GM18868 (cell line): Measurements from ENCODE around the gene DUSP9.

Source experiments
- ATAC-seq: cut with Tn5 transposase; IDR thresholded peaks from one replicate; pipeline ENCODE4 v1.9.1; 2021; ENCODE audit warnings: mild to moderate bottlenecking, moderate library complexity; ENCODE audit not compliant: unreplicated experiment

Gene DUSP9

GRCh38 chrX:153621949-153622598 is 24.9 kb upstream of the DUSP9 start:
- ATAC-seq, result no peak

- no peak for ATAC-seq
Observed at GRCh38 chrX:153622661-153623309, 24.2 kb upstream of the DUSP9 start.

- ATAC-seq, result no peak
Observed at GRCh38 chrX:153623310-153624029, 23.5 kb upstream of the DUSP9 start.

GRCh38 chrX:153624196-153625091 is 22.6 kb upstream of the DUSP9 start:
- no peak for ATAC-seq

- ATAC-seq, result no peak
Observed at GRCh38 chrX:153625271-153626024, 21.6 kb upstream of the DUSP9 start.

- ATAC-seq, result no peak
Observed at GRCh38 chrX:153626025-153626633, 20.9 kb upstream of the DUSP9 start.

GRCh38 chrX:153626863-153627674 is 19.9 kb upstream of the DUSP9 start:
- ATAC-seq, result no peak

GRCh38 chrX:153627675-153628111 is 19.3 kb upstream of the DUSP9 start:
- ATAC-seq, result no peak

GRCh38 chrX:153628129-153628528 is 18.9 kb upstream of the DUSP9 start:
- no peak for ATAC-seq

GRCh38 chrX:153628665-153629064 is 18.3 kb upstream of the DUSP9 start:
- ATAC-seq, result no peak

GRCh38 chrX:153631346-153631745 is 15.7 kb upstream of the DUSP9 start:
- ATAC-seq, result no peak

GRCh38 chrX:153631907-153632594 is 15.0 kb upstream of the DUSP9 start:
- ATAC-seq, result no peak

- no peak for ATAC-seq
Observed at GRCh38 chrX:153632595-153632946, 14.4 kb upstream of the DUSP9 start.

GRCh38 chrX:153633048-153633447 is 14.0 kb upstream of the DUSP9 start:
- ATAC-seq, result no peak

GRCh38 chrX:153633607-153634180 is 13.3 kb upstream of the DUSP9 start:
- ATAC-seq, result no peak

GRCh38 chrX:153634236-153634635 is 12.8 kb upstream of the DUSP9 start:
- no peak for ATAC-seq

- ATAC-seq, result no peak
Observed at GRCh38 chrX:153634832-153635231, 12.2 kb upstream of the DUSP9 start.

GRCh38 chrX:153635388-153635787 is 11.6 kb upstream of the DUSP9 start:
- ATAC-seq, result no peak
